Measurements from ENCODE around the gene C8A. TPM values are rescaled to one million over a fixed set of nuclear protein-coding genes. Genes with fewer than 3 reads are reported as not detected.

C8A gene
- total RNA-seq, 1 experiment from 2014 or later = not detected

GRCh38 chr1:56898879-56899278, 44.3 kb downstream of the C8A start:
- H3F3A ChIP-seq (ENCODE audit: insufficient read depth, low read depth) = no peaks in the 10 kb centered on the region
- no TSS peak for BruUV-seq (replicated peaks)
- H3K9me2 ChIP-seq (ENCODE audit: insufficient read depth) = no peaks in the 10 kb centered on the region
- POLR2A ChIA-PET (ENCODE audit: unreplicated experiment) = no interaction called here
- no peak overlapping the region for H3K4me2 ChIP-seq
- intact Hi-C loops (cut with micrococcal nuclease; ENCODE audit: unreplicated experiment) = no loop called here
- TF ChIP-seq CTCF (conservative IDR thresholded peaks at IDR 0.05) = no peak
- no peak for TF ChIP-seq EZH2 (IDR thresholded peaks at IDR 0.05; ENCODE audit: low read depth)
- H3K27ac ChIP-seq = no peak overlapping the region
- no peaks in the 10 kb centered on the region for H3K4me1 ChIP-seq (replicated peaks; ENCODE audit: insufficient read depth)
- H3K79me2 ChIP-seq (ENCODE audit: low read depth) = no peaks in the 10 kb centered on the region
- no peaks in the 10 kb centered on the region for H3K9me3 ChIP-seq (ENCODE audit: insufficient read depth, low read depth)
- DNase-seq = no peak
- peaks cover 7% of the 10 kb centered on the region for H3K27me3 ChIP-seq (ENCODE audit: insufficient read depth, low read depth)
- CTCF ChIA-PET = no interaction called here
- no peaks in the 10 kb centered on the region for H4K20me1 ChIP-seq (ENCODE audit: insufficient read depth)
- no peak overlapping the region for H2AFZ ChIP-seq
- no peak overlapping the region for H3K4me3 ChIP-seq
- H3K36me3 ChIP-seq (ENCODE audit: low read depth) = no peaks in the 10 kb centered on the region

GRCh38 chr1:56901716-56902115, 47.1 kb downstream of the C8A start:
- intact Hi-C loops (cut with micrococcal nuclease; ENCODE audit: unreplicated experiment) = no loop called here
- POLR2A ChIA-PET (ENCODE audit: unreplicated experiment) = no interaction called here
- Histone ChIP-seq H3K27me3 (ENCODE audit: insufficient read depth, low read depth) (peaks cover 7% of the 10 kb centered on the region), H3K9me2 (ENCODE audit: insufficient read depth) (no peaks in the 10 kb centered on the region), H3K4me1 (replicated peaks; ENCODE audit: insufficient read depth) (no peaks in the 10 kb centered on the region), H2AFZ (no peak overlapping the region), H3K36me3 (ENCODE audit: low read depth) (no peaks in the 10 kb centered on the region), H3K9me3 (ENCODE audit: insufficient read depth, low read depth) (no peaks in the 10 kb centered on the region), H3K4me3 (no peak overlapping the region), H3K79me2 (ENCODE audit: low read depth) (no peaks in the 10 kb centered on the region), H4K20me1 (ENCODE audit: insufficient read depth) (no peaks in the 10 kb centered on the region), H3K27ac (no peak overlapping the region), H3F3A (ENCODE audit: insufficient read depth, low read depth) (no peaks in the 10 kb centered on the region), H3K4me2 (no peak overlapping the region)
- TF ChIP-seq EZH2 (IDR thresholded peaks at IDR 0.05; ENCODE audit: low read depth) (no peak), CTCF (conservative IDR thresholded peaks at IDR 0.05) (no peak)
- no peak for DNase-seq
- CTCF ChIA-PET = no interaction called here
- BruUV-seq (replicated peaks) = no TSS peak

GRCh38 chr1:56903778-56904177, 49.2 kb downstream of the C8A start:
- H3K27me3 ChIP-seq (ENCODE audit: insufficient read depth, low read depth) = peaks cover 7% of the 10 kb centered on the region
- H3K4me2 ChIP-seq = no peak overlapping the region
- H3K4me3 ChIP-seq = no peak overlapping the region
- no peaks in the 10 kb centered on the region for H3K9me3 ChIP-seq (ENCODE audit: insufficient read depth, low read depth)
- no peak for TF ChIP-seq EZH2 (IDR thresholded peaks at IDR 0.05; ENCODE audit: low read depth)
- TF ChIP-seq CTCF (conservative IDR thresholded peaks at IDR 0.05) = no peak
- no peaks in the 10 kb centered on the region for H3F3A ChIP-seq (ENCODE audit: insufficient read depth, low read depth)
- H3K27ac ChIP-seq = no peak overlapping the region
- no peaks in the 10 kb centered on the region for H3K4me1 ChIP-seq (replicated peaks; ENCODE audit: insufficient read depth)
- H3K9me2 ChIP-seq (ENCODE audit: insufficient read depth) = no peaks in the 10 kb centered on the region
- no peak for DNase-seq
- no peak overlapping the region for H2AFZ ChIP-seq
- ChIA-PET CTCF (no interaction called here), POLR2A (ENCODE audit: unreplicated experiment) (no interaction called here)
- intact Hi-C loops (cut with micrococcal nuclease; ENCODE audit: unreplicated experiment) = no loop called here
- BruUV-seq (replicated peaks) = no TSS peak
- no peaks in the 10 kb centered on the region for H3K79me2 ChIP-seq (ENCODE audit: low read depth)
- H4K20me1 ChIP-seq (ENCODE audit: insufficient read depth) = no peaks in the 10 kb centered on the region
- no peaks in the 10 kb centered on the region for H3K36me3 ChIP-seq (ENCODE audit: low read depth)
